GM18867 (cell line): Measurements from ENCODE around the gene SPDYE2.
"Not testable (repeated sequence)": the region's sequence is repeated elsewhere in the genome, so short reads cannot be mapped to it uniquely, and the experiment has no call there.

Experiments
- ATAC-seq: cut with Tn5 transposase; IDR thresholded peaks from one replicate; pipeline ENCODE4 v1.9.1; 2021; ENCODE audit warnings: mild to moderate bottlenecking, moderate library complexity; ENCODE audit not compliant: unreplicated experiment

Gene SPDYE2

DNA sequence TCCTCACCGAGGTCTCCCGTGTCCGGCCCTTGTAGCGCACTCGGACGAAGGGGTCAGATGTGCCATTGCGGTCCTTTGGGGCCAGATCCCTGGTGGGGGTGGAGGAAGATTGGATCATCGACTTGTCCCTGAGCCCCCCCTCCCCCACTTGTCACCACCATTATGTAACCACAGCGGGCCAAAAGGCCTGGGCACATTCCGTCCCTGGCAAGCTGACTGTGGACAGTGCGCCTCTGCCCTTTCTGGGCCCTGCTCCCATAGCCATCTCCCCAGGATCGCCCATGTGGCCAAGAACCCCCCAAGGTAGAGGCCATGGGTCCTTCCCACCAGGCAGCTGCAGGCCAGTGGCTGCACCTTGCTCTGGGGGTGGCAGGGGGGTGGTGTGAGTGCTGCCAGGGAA lies 51.3 kb downstream of the SPDYE2 start:
- not testable (repeated sequence) for ATAC-seq

DNA sequence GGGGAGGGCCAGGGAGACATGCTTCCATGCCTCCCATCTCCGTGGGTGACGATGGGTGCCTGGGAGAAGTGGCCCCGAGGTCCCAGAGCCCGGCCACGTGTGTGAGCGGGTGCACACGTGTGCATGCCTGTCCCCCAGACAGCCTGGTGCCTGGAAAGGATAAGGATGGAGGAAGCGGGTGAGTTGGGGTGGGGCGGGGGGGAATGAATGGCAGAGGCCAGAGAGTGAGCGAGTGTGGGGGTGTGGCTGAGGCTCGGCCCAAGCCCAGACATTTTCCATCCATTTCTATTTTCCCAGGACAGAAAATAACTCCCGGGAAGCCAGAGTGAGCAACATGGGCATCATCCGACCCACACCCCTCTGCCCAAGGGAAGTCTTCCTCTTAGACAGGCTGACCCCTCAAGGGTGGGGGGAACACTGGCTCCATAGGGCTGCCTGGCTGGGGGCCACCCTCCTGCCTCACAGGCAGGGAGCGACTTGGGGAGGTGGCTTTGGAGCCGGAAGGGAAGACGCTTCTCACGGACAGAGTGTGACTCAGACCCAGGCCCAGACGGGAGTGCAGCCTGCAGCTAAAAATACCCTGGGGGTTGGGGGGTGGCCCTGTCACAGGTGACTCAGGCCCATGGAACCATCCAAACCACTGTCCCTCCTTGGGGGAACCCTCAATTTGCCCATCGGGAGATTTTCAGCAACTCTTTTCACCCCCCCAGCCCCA lies 53.6 kb downstream of the SPDYE2 start:
- not testable (repeated sequence) for ATAC-seq

DNA sequence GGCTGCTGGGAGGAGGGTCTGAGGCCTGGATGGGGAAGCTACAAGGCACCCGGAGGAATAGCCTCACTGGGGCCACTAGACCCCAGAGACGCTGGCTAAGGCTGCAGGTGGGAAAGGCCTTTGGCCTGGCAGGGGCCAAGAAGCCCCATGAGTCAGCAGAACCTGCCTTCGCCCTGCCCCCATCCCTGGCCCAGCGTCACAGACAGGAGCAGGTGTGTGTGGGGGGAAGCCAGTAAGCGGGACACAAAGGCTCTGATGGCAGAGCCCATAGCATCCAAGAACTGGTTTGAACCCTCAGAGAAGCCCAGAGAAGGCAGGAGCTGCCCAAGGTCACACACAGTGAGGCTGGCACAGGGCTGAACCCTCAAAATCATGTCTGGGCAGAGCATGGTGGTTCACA lies 55.8 kb downstream of the SPDYE2 start:
- ATAC-seq: not testable (repeated sequence)

DNA sequence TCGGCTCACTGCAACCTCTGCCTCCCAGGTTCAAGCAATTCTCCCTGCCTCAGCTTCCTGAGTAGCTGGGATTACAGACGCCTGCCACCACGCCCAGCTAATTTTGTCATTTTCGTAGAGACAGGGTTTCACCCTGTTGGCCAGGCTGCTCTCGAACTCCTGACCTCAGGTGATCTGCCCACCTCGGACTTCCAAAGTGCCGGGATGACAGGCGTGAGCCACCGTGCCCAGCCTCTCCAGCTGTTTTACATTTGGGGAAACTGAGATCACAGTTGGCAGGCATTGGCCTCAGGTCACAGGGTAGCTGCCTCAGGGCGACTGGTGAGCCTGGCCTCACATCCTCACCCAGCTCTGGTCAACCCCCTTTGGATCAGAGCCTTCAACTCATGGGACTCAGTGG lies 58.7 kb downstream of the SPDYE2 start:
- ATAC-seq: not testable (repeated sequence)

DNA sequence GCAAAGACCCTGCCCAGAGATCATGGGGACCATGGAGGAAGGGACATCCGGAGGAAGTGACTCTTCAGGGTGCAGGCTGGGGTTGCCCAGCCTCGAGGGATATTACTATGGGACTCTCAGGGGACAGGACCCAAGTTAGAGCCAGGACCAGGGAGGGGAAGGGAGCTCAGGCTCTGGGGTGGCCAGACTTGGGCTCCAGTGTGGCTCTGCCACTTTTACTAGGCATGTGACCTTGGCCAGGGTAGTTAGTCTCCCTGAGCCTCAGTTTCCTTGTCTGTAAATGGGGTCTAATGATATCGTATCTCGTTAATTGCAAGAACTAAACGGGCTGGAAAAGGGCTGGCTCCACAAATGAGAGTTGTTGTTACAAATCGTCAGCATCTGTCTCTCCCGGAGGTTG lies 59.4 kb downstream of the SPDYE2 start:
- not testable (repeated sequence) for ATAC-seq

DNA sequence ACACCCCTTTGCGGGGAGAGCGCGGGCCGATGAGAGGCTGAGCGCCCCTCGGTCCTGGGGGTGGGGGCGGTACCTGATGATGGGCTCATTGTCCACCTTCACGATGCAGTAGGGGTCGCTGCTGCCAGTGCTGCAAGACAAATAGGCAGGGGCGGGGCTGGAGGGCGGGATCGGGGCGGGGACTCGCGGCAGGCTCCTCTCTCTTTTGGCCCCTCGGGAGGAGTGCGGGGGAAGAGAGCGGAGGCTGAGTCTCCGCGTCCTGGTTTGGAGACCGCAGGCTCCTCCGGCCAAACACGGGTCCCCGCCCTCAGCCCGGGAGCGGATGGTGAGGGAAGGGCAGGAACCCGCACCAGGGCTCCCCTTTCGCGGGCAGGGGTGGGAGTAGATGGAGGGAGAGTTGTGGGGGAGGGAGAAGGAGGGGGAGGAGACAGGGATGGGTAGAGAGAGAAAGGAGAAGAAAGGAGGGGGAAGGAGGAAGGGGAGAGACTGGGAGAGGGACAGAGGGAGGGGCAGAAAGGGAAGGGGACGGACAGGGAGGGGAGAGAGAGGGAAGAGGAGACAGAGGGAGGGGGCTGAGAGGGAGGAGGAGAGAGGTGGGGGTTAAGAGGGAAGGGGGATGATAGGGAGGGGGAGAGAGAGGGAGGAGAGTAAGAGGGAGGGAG lies 60.1 kb downstream of the SPDYE2 start:
- peak; percentile 34 for ATAC-seq

DNA sequence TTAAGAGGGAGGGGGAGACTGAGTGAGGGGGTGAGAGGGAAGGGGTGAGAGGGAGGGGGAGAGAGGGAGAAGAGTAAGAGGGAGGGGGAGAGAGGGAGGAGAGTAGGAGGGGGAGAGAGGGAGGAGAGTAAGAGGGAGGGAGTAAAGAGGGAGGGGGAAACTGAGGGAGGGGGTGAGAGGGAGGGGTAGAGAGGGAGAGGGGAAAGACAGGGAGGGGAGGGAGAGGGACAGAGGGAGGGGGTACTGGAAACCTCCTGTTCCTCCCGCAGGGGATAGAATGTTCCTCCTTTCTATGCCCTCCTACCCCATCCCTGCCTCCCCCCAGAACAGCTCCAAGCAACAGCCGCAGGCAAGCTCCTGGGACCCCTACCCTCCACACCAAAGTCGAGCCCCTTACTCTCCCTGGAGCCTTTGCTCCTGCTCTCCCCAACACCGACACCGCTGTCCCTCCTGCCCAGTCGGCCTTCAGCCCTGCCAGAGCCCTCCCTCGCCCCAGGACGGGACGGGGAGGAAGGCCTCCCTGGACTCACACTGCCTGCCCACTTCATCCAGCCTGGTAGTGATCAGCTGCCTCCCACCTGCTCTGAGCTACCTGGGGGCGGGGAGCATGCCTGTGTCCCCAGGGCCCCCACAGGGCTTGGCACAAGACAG lies 60.8 kb downstream of the SPDYE2 start:
- not testable (repeated sequence) for ATAC-seq
